ENCODE results near the gene GPR158. TPM values are rescaled to one million over a fixed set of nuclear protein-coding genes. Genes with fewer than 3 reads are reported as not detected.

Gene GPR158
- total and polyA plus RNA-seq, 2 of the 8 experiments (the other 6 are each of a cell fraction or from before 2014, with no cell fraction given): 0.14 to 0.78 TPM

GRCh38 chr10:25451401-25451800 lies 276.6 kb downstream of the GPR158 start:
- H3K4ac ChIP-seq (replicated peaks; ENCODE audit: insufficient read length, low read depth, low read length): no peak overlapping the region
- no peak overlapping the region for H3K23ac ChIP-seq (ENCODE audit: insufficient read length)
- no peak overlapping the region for H2BK5ac ChIP-seq (ENCODE audit: low read depth, low read length)
- H3K4me3 ChIP-seq (ENCODE audit: extremely low read depth in 1 of 4, insufficient read depth in 2 of 4, low read depth in 3 of 4, low read length in 4 of 4): no peak overlapping the region
- no peak overlapping the region for H4K5ac ChIP-seq (ENCODE audit: insufficient read length, low read depth, low read length)
- no peak overlapping the region for H2BK120ac ChIP-seq (replicated peaks; ENCODE audit: low read depth, low read length)
- no peak overlapping the region for H3K18ac ChIP-seq (ENCODE audit: extremely low read depth, low read length)
- no peak overlapping the region for H3K27ac ChIP-seq (ENCODE audit: low read depth, low read length)
- H3K4me2 ChIP-seq (ENCODE audit: insufficient read depth in 1 of 2, low read depth in 2 of 2, low read length in 2 of 2): no peak overlapping the region
- H3K23me2 ChIP-seq (ENCODE audit: low read depth, low read length): no peaks in the 10 kb centered on the region
- H3K79me2 ChIP-seq (ENCODE audit: control insufficient read depth in 1 of 2, insufficient read depth in 2 of 2, low read length in 2 of 2): no peaks in the 10 kb centered on the region
- H3K27me3 ChIP-seq (replicated peaks in 1 of 4; ENCODE audit: control insufficient read depth in 3 of 4, extremely low read depth in 1 of 4, insufficient read depth in 3 of 4, low read length in 3 of 4): no peaks in the 10 kb centered on the region
- peaks cover 3 to 4% of the 10 kb centered on the region in 2 experiments; a peak in 2 of 4 replicates for H3K9me3 ChIP-seq (ENCODE audit: insufficient read depth in 2 of 2, low read depth in 1 of 2, low read length in 1 of 2)
- ChIA-PET POLR2A (ENCODE audit: partially characterized antibody) (no interaction called here), CTCF (ENCODE audit: partially characterized antibody) (no interaction called here)
- no peak overlapping the region for H2BK15ac ChIP-seq (ENCODE audit: low read length)
- H2BK20ac ChIP-seq (ENCODE audit: low read length): no peak overlapping the region
- H3K9ac ChIP-seq (replicated peaks in 1 of 4; ENCODE audit: extremely low read depth in 1 of 4, low read depth in 3 of 4, low read length in 3 of 4): no peak overlapping the region
- H2AFZ ChIP-seq (ENCODE audit: low read length): no peak overlapping the region
- H3K36me3 ChIP-seq (ENCODE audit: control insufficient read depth in 2 of 4, insufficient read depth in 4 of 4, low read length in 3 of 4): no peaks in the 10 kb centered on the region
- H4K8ac ChIP-seq (ENCODE audit: extremely low read depth, insufficient read depth, low read length): no peak overlapping the region
- H4K91ac ChIP-seq (replicated peaks; ENCODE audit: insufficient read length, low read length): no peak overlapping the region
- no peak overlapping the region for H3K56ac ChIP-seq (replicated peaks; ENCODE audit: insufficient read length, low read depth, low read length)
- H4K20me1 ChIP-seq (replicated peaks in 1 of 2; ENCODE audit: control insufficient read depth in 1 of 2, insufficient read depth in 2 of 2, low read length in 2 of 2): no peaks in the 10 kb centered on the region
- H2BK12ac ChIP-seq (ENCODE audit: low read depth, low read length): no peak overlapping the region
- H2AK5ac ChIP-seq (ENCODE audit: low read depth, low read length): no peak overlapping the region
- no peak for DNase-seq (ENCODE audit: low read depth in 1 of 2, low spot score in 2 of 2)
- 93% methylated on average over 4 of the region's 4 CpGs; no CpG with 5 or more reads in 1 of the 2 experiments for WGBS, 2 experiments (ENCODE audit: extremely low coverage in 1 of 2, insufficient coverage in 1 of 2, insufficient read length in 1 of 2, insufficient replicate concordance in 2 of 2, low coverage in 1 of 2, low lambda C conversion rate in 2 of 2, missing lambda C conversion rate in 1 of 2)
- no peak for FAIRE-seq
- no peak overlapping the region for H3K14ac ChIP-seq (ENCODE audit: insufficient read length)
- peaks cover 0 to 9% (median 1%) of the 10 kb centered on the region in 4 experiments; a peak in 2 of 7 replicates for H3K4me1 ChIP-seq (replicated peaks in 1 of 4; ENCODE audit: control insufficient read depth in 3 of 4, insufficient read depth in 4 of 4, low read length in 3 of 4)
- no peaks in the 10 kb centered on the region for H3K79me1 ChIP-seq (ENCODE audit: low read depth, low read length)
- no peak for TF ChIP-seq CHD1 (IDR thresholded peaks at IDR 0.05; ENCODE audit: low read depth, low read length)
- no peak for TF ChIP-seq JUND (IDR thresholded peaks at IDR 0.05; ENCODE audit: low read length)
- TF ChIP-seq PHF8 (conservative IDR thresholded peaks at IDR 0.05; ENCODE audit: low read depth, low read length): no peak
- no peak for TF ChIP-seq NANOG (IDR thresholded peaks at IDR 0.05; ENCODE audit: insufficient read depth, low read depth, low read length, poor library complexity, severe bottlenecking)
- no peak for TF ChIP-seq USF2 (IDR thresholded peaks at IDR 0.05; ENCODE audit: low read length)
- no peak for TF ChIP-seq CTCF (IDR thresholded peaks at IDR 0.05; ENCODE audit: control extremely low read depth in 1 of 3, insufficient read depth in 1 of 3, low read depth in 1 of 3, low read length in 3 of 3)
- TF ChIP-seq SUZ12 (IDR thresholded peaks at IDR 0.05; ENCODE audit: low read length): no peak
- no peak for TF ChIP-seq ZNF274 (IDR thresholded peaks at IDR 0.05; ENCODE audit: borderline replicate concordance, extremely low read depth, low read length)
- TF ChIP-seq ATF2 (IDR thresholded peaks at IDR 0.05; ENCODE audit: low read length): no peak
